ENCODE results near the gene NLRP10.

- TF ChIP-seq POLR2A (IDR thresholded peaks at IDR 0.05; ENCODE audit: low read depth, low read length) (no peak), POLR2AphosphoS5 (IDR thresholded peaks at IDR 0.05; ENCODE audit: low read depth, low read length) (no peak)
These were observed 6.6 kb upstream of the NLRP10 start for GRCh38 chr11:7971846-7972245.
